HCT116 (cell line): ENCODE measurements around the gene VASH1. TPM values are rescaled to one million over a fixed set of nuclear protein-coding genes. Genes with fewer than 3 reads are reported as not detected.

Experiments used
- ATAC-seq: fragments of 200-7000 bp; cut with Tn5 transposase; 2 replicates; pipeline ENCODE4 v1.9.1; 2020; ENCODE audit warnings: mild to moderate bottlenecking, moderate library complexity
- BruUV-seq: library from RNA; stranded (reverse); fragments of 400-500 nt; replicated peaks from 2 replicates; lab custom pipeline; 2021; lab: Mats Ljungman, UMichigan
- CTCF ChIA-PET: fragments of 300-600 bp; sonication (Branson Sonifier 250); formaldehyde crosslinking; loops from one replicate; lab custom pipeline; 2021; ENCODE audit warnings: antibody characterized with exemption; lab: Charles Lee
- POLR2A ChIA-PET: fragments of 300-600, 350-600 bp; sonication (Branson Sonifier 250); formaldehyde crosslinking; loops from one replicate; lab custom pipeline; 2021; ENCODE audit warnings: antibody characterized with exemption; lab: Charles Lee
- RAD21 ChIA-PET, 2 experiments: fragments of 300-600 bp; sonication (Branson Sonifier 250); formaldehyde crosslinking; loops; one replicate each; lab custom pipeline; 2023; ENCODE audit warnings: low total read pairs in 2 of 2; ENCODE audit not compliant: uncharacterized antibody in 2 of 2, unreplicated experiment in 2 of 2, low non-redundant PET in 1 of 2; lab: Charles Lee
- DNase-seq: peaks from one replicate; pipeline ENCODE4 v3.0.0-alpha.2; 2010; ENCODE audit warnings: low read depth, low spot score
- H2AFZ ChIP-seq: fragments of 200-600 bp; shearing (Covaris generic), sonication (generic); 2 replicates; pipeline ENCODE4 v1.6.1; 2017; ENCODE audit warnings: low read depth, mixed run types, mixed read lengths, antibody characterized with exemption, low read length; ENCODE audit not compliant: poor library complexity, severe bottlenecking
- H3K27ac ChIP-seq: 2 replicates; pipeline ENCODE4 v1.5.1; 2012; ENCODE audit warnings: low read depth, low read length
- H3K27me3 ChIP-seq: fragments of 200-600 bp; sonication (generic); 2 replicates; pipeline ENCODE4 v1.6.1; 2016; ENCODE audit warnings: mixed run types, low read length, mixed read lengths; ENCODE audit not compliant: insufficient read depth
- H3K36me3 ChIP-seq, 2 experiments: fragments of 200-500 bp in 1 of 2; fragments of 200-600 bp in 1 of 2; sonication (Bioruptor generic) in 1 of 2; sonication (generic) in 1 of 2; 2 replicates each; pipeline versions ENCODE4 v1.5.1 to v1.6.1; 2014 to 2016; ENCODE audit warnings: low read length in 2 of 2, inconsistent platforms in 1 of 2, mixed read lengths in 1 of 2, mixed run types in 1 of 2; ENCODE audit not compliant: insufficient read depth in 2 of 2, control insufficient read depth in 1 of 2
- H3K4me1 ChIP-seq, 2 experiments: fragments of 200-600 bp in 1 of 2; sonication (generic) in 1 of 2; 2 replicates each; pipeline versions ENCODE4 v1.5.1 to v1.6.1; 2012 to 2017; ENCODE audit warnings: low read length in 2 of 2, inconsistent platforms in 1 of 2, mild to moderate bottlenecking in 1 of 2, mixed read lengths in 1 of 2, mixed run types in 1 of 2, moderate library complexity in 1 of 2; ENCODE audit not compliant: insufficient read depth in 2 of 2, control insufficient read depth in 1 of 2
- H3K4me2 ChIP-seq: fragments of 200-600 bp; sonication (generic); 2 replicates; pipeline ENCODE4 v1.6.1; 2017; ENCODE audit warnings: mixed run types, low read length, mixed read lengths
- H3K4me3 ChIP-seq, 2 experiments: fragments of 200-600 bp in 1 of 2; sonication (generic) in 1 of 2; replicated peaks in 1 of 2; 2 replicates each; pipeline ENCODE4 v1.5.1; 2011 to 2016; ENCODE audit warnings: low read length in 2 of 2, control low read depth in 1 of 2, low read depth in 1 of 2, mild to moderate bottlenecking in 1 of 2, mixed read lengths in 1 of 2, mixed run types in 1 of 2
- H3K79me2 ChIP-seq: fragments of 200-600 bp; sonication (generic); 2 replicates; pipeline ENCODE4 v1.6.1; 2017; ENCODE audit warnings: mild to moderate bottlenecking, mixed run types, low read length, moderate library complexity, mixed read lengths; ENCODE audit not compliant: insufficient read depth
- H3K9ac ChIP-seq: fragments of 200-600 bp; sonication (generic); 2 replicates; pipeline ENCODE4 v1.6.1; 2016; ENCODE audit warnings: low read length, mixed read lengths
- H3K9me2 ChIP-seq: fragments of 200-600 bp; sonication (generic), shearing (Covaris generic); 2 replicates; pipeline ENCODE4 v1.6.1; 2017; ENCODE audit warnings: mixed run types, mild to moderate bottlenecking, moderate library complexity; ENCODE audit not compliant: insufficient read depth
- H3K9me3 ChIP-seq, 2 experiments: fragments of 200-500 bp in 1 of 2; fragments of 200-600 bp in 1 of 2; sonication (Bioruptor generic) in 1 of 2; sonication (generic) in 1 of 2; 2 replicates each; pipeline ENCODE4 v1.6.1; 2014 to 2017; ENCODE audit warnings: low read length in 2 of 2, mixed read lengths in 2 of 2, inconsistent platforms in 1 of 2, low read depth in 1 of 2, mild to moderate bottlenecking in 1 of 2, mixed run types in 1 of 2, moderate library complexity in 1 of 2; ENCODE audit not compliant: control insufficient read depth in 1 of 2, insufficient read depth in 1 of 2
- H4K20me1 ChIP-seq: fragments of 200-600 bp; sonication (generic), shearing (Covaris generic); 2 replicates; pipeline ENCODE4 v1.6.1; 2017; ENCODE audit warnings: mixed run types, mild to moderate bottlenecking, moderate library complexity; ENCODE audit not compliant: insufficient read depth
- CEBPB ChIP-seq: IDR thresholded peaks from 2 replicates; pipeline ENCODE4 v1.6.1; 2012; ENCODE audit warnings: low read depth
- EZH2 ChIP-seq: fragments of 200-600 bp; sonication (generic); IDR thresholded peaks from 2 replicates; pipeline ENCODE4 v1.6.1; 2017; ENCODE audit warnings: antibody characterized with exemption, mixed run types
- JUND ChIP-seq: IDR thresholded peaks from 2 replicates; pipeline ENCODE4 v1.6.1; 2012
- POLR2AphosphoS5 ChIP-seq: IDR thresholded peaks from 2 replicates; pipeline ENCODE4 v1.6.1; 2011; ENCODE audit warnings: mild to moderate bottlenecking, low read depth, low read length, moderate library complexity
- RAD21 ChIP-seq: IDR thresholded peaks from 2 replicates; pipeline ENCODE4 v1.6.1; 2012; ENCODE audit warnings: low read depth, mild to moderate bottlenecking
- SP1 ChIP-seq: IDR thresholded peaks from 2 replicates; pipeline ENCODE4 v1.6.1; 2012; ENCODE audit warnings: low read depth
- ZFX ChIP-seq: fragments of 450-650 bp; IDR thresholded peaks from 2 replicates; pipeline ENCODE4 v1.6.1; 2017
- intact Hi-C: fragments of 100-400 bp; cut with micrococcal nuclease; formaldehyde crosslinking; loops from 2 replicates; pipeline ENCODE4 v1.10.0; 2022
- total RNA-seq: library from RNA; stranded (reverse); gene quantifications from one replicate; pipeline ENCODE4 v1.2.1, GENCODE V29; 2021; ENCODE audit not compliant: unreplicated experiment
- TF ChIP-seq, protein P1 (sequence below): IDR thresholded peaks from 2 replicates; pipeline ENCODE4 v1.6.1; 2012; ENCODE audit warnings: low read depth
- TF ChIP-seq, protein P2 (sequence below), 3 experiments: fragments of 200-600 bp in 1 of 3; sonication (generic) in 1 of 3; IDR thresholded peaks in 2 of 3; conservative IDR thresholded peaks in 1 of 3; 2 replicates each; pipeline ENCODE4 v1.5.1; 2012 to 2017; ENCODE audit warnings: low read depth in 2 of 3, low read length in 2 of 3, antibody characterized with exemption in 1 of 3, borderline replicate concordance in 1 of 3, control low read depth in 1 of 3, mild to moderate bottlenecking in 1 of 3, mixed read lengths in 1 of 3, mixed run types in 1 of 3, moderate library complexity in 1 of 3; ENCODE audit not compliant: insufficient read depth in 1 of 3
- TF ChIP-seq, protein P3 (sequence below): IDR thresholded peaks from 2 replicates; pipeline ENCODE4 v1.6.1; 2012

The VASH1 gene
- total RNA-seq, 1 experiment from 2014 or later = 13.3 TPM

DNA sequence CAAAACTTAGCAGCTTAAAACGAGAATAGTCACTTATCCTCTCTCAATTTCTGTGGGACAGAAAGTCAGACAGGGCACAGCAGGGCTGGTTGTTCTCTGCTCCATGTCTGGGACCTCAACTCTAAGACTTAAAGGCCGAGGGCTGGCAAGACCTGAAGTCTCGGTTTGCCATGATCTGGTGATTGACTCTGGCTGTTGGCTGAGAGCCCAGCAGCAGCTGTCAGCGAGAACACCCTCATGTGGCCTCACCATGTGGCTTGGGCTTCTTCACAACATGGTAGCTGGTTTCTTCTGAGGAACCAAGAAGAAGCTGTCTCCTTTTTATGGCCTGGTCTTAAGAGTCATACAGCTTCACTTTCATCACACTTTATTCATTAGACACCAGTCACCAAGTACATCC is 1.7 kb upstream of the VASH1 start (continued):
- TF ChIP-seq, protein P1, sequence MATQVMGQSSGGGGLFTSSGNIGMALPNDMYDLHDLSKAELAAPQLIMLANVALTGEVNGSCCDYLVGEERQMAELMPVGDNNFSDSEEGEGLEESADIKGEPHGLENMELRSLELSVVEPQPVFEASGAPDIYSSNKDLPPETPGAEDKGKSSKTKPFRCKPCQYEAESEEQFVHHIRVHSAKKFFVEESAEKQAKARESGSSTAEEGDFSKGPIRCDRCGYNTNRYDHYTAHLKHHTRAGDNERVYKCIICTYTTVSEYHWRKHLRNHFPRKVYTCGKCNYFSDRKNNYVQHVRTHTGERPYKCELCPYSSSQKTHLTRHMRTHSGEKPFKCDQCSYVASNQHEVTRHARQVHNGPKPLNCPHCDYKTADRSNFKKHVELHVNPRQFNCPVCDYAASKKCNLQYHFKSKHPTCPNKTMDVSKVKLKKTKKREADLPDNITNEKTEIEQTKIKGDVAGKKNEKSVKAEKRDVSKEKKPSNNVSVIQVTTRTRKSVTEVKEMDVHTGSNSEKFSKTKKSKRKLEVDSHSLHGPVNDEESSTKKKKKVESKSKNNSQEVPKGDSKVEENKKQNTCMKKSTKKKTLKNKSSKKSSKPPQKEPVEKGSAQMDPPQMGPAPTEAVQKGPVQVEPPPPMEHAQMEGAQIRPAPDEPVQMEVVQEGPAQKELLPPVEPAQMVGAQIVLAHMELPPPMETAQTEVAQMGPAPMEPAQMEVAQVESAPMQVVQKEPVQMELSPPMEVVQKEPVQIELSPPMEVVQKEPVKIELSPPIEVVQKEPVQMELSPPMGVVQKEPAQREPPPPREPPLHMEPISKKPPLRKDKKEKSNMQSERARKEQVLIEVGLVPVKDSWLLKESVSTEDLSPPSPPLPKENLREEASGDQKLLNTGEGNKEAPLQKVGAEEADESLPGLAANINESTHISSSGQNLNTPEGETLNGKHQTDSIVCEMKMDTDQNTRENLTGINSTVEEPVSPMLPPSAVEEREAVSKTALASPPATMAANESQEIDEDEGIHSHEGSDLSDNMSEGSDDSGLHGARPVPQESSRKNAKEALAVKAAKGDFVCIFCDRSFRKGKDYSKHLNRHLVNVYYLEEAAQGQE = no peak
- no peak for TF ChIP-seq CEBPB

DNA sequence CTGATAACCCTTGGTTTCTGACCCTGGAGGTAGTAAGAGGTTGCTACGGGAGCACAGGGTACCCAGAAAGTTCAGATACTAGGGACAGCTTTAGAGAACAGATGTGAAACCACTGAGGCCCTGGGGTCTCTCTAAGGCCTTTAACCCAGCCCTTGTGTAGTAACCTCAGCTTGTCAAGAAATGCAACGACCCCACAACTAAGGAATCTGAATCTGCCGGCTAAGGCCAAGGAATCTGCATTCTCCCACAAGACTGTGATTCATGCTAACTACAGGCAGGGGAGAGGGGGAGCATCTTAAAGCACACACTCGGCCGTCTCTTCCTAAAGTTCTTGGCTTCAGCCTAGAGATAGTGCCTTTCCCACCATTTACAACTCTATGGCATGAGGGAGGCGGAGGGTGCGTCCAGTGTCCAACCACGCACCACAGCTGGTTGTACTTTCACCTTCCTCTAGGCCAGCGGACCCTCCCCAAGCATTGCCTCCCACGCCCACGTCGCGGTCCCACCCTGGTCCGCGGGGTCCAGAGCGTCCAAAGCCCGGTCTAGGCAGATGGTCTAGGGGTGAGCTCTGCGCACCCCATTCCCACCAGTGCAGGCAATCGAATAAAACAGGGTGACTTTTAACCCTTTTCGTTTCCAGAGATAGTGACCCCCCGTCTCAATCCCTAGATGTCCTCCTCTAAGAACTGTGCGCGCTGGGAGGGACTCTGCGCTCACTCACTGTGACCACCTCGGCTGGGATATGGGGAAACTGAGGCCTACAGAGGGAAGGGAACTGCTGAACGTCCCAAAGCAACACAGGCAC is 735 bp upstream of the VASH1 start:
- H3K36me3 ChIP-seq = no peaks in the 10 kb centered on the region
- no TSS peak for BruUV-seq
- TF ChIP-seq, protein P1 = no peak
- TF ChIP-seq, protein P2, sequence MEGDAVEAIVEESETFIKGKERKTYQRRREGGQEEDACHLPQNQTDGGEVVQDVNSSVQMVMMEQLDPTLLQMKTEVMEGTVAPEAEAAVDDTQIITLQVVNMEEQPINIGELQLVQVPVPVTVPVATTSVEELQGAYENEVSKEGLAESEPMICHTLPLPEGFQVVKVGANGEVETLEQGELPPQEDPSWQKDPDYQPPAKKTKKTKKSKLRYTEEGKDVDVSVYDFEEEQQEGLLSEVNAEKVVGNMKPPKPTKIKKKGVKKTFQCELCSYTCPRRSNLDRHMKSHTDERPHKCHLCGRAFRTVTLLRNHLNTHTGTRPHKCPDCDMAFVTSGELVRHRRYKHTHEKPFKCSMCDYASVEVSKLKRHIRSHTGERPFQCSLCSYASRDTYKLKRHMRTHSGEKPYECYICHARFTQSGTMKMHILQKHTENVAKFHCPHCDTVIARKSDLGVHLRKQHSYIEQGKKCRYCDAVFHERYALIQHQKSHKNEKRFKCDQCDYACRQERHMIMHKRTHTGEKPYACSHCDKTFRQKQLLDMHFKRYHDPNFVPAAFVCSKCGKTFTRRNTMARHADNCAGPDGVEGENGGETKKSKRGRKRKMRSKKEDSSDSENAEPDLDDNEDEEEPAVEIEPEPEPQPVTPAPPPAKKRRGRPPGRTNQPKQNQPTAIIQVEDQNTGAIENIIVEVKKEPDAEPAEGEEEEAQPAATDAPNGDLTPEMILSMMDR (IDR thresholded peaks at IDR 0.05 in 2 of 3, conservative IDR thresholded peaks at IDR 0.05 in 1 of 3; ENCODE audit: borderline replicate concordance in 1 of 3, insufficient read depth in 1 of 3, low read depth in 2 of 3, low read length in 2 of 3) = no peak
- no peak for TF ChIP-seq ZFX
- no peak for TF ChIP-seq JUND
- no peak for TF ChIP-seq EZH2
- no peak for TF ChIP-seq SP1
- TF ChIP-seq, protein P3, sequence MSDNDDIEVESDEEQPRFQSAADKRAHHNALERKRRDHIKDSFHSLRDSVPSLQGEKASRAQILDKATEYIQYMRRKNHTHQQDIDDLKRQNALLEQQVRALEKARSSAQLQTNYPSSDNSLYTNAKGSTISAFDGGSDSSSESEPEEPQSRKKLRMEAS = no peak
- TF ChIP-seq RAD21 = no peak
- no peak for TF ChIP-seq POLR2AphosphoS5
- TF ChIP-seq, all 23 proteins: peak for 0
- intact Hi-C loops = no loop called here
- Histone ChIP-seq H3K4me2 (peak overlapping the region; percentile 82), H3K4me3 (peak overlapping the region; percentile 44 to 69), H4K20me1 (no peaks in the 10 kb centered on the region), H3K27me3 (no peaks in the 10 kb centered on the region), H2AFZ (peak overlapping the region; percentile 88), H3K4me1 (peaks cover 9 to 16% of the 10 kb centered on the region in 2 experiments), H3K9me3 (no peaks in the 10 kb centered on the region), H3K27ac (no peak overlapping the region), H3K79me2 (no peaks in the 10 kb centered on the region), H3K9me2 (no peaks in the 10 kb centered on the region), H3K9ac (peak overlapping the region; percentile 71)
- CTCF ChIA-PET = interaction anchor here (1.6 kb wide), 1 partner anchor 24 kb away, joined by 8 read pairs; no protein-coding TSS in a partner anchor
- ATAC-seq (no peak), DNase-seq (no peak)
- RAD21 ChIA-PET = no interaction called here
- POLR2A ChIA-PET = interaction anchor here (1.9 kb wide), 1 partner anchor 12 kb away, joined by 4 read pairs; no protein-coding TSS in a partner anchor
